HEK293T (cell line): ENCODE measurements around the gene PLEKHA4.
"Not testable (repeated sequence)": the region's sequence is repeated elsewhere in the genome, so short reads cannot be mapped to it uniquely, and the experiment has no call there.

Experiments
- CTCF ChIA-PET: fragments of 350-600 bp; formaldehyde crosslinking; extraction: SDS; loops from one replicate; lab custom pipeline; 2021; ENCODE audit warnings: antibody characterized with exemption, inconsistent platforms; lab: Yijun Ruan, JAX
- POLR2A ChIA-PET: fragments of 350-600 bp; formaldehyde crosslinking; extraction: SDS; loops from one replicate; lab custom pipeline; 2020; ENCODE audit warnings: antibody characterized with exemption, inconsistent platforms; lab: Yijun Ruan, JAX
- DNase-seq: peaks from one replicate; pipeline ENCODE4 v3.0.0; 2012; ENCODE audit warnings: mixed read lengths; ENCODE audit errors: extremely low spot score
- ARNT ChIP-seq: fragments of 450-650 bp; IDR thresholded peaks from 2 replicates; pipeline ENCODE4 v1.6.1; 2017; ENCODE audit warnings: mild to moderate bottlenecking
- BHLHE40 ChIP-seq: fragments of 450-650 bp; IDR thresholded peaks from 2 replicates; pipeline ENCODE4 v1.6.1; 2016; ENCODE audit warnings: mild to moderate bottlenecking, moderate library complexity, borderline replicate concordance
- CTBP1 ChIP-seq: fragments of 450-650 bp; IDR thresholded peaks from 2 replicates; pipeline ENCODE4 v1.6.1; 2016; ENCODE audit warnings: borderline replicate concordance
- ELF4 ChIP-seq: fragments of 450-650 bp; IDR thresholded peaks from 2 replicates; pipeline ENCODE4 v1.6.1; 2017; ENCODE audit warnings: antibody characterized with exemption
- FOXA1 ChIP-seq: fragments of 450-650 bp; IDR thresholded peaks from 2 replicates; pipeline ENCODE4 v1.6.1; 2016; ENCODE audit warnings: mild to moderate bottlenecking
- FOXK2 ChIP-seq: fragments of 450-650 bp; IDR thresholded peaks from 2 replicates; pipeline ENCODE4 v1.6.1; 2016; ENCODE audit warnings: mild to moderate bottlenecking
- FOXM1 ChIP-seq: fragments of 450-650 bp; IDR thresholded peaks from 2 replicates; pipeline ENCODE4 v1.6.1; 2017; ENCODE audit warnings: mild to moderate bottlenecking, borderline replicate concordance
- HDGF ChIP-seq: fragments of 450-650 bp; IDR thresholded peaks from 2 replicates; pipeline ENCODE4 v1.6.1; 2017; ENCODE audit warnings: antibody characterized with exemption, borderline replicate concordance
- L3MBTL2 ChIP-seq: fragments of 450-650 bp; conservative IDR thresholded peaks from 2 replicates; pipeline ENCODE4 v1.6.1; 2016; ENCODE audit warnings: mild to moderate bottlenecking
- LEF1 ChIP-seq: fragments of 450-650 bp; IDR thresholded peaks from 2 replicates; pipeline ENCODE4 v1.6.1; 2017; ENCODE audit warnings: mild to moderate bottlenecking, borderline replicate concordance
- NFRKB ChIP-seq: fragments of 450-650 bp; IDR thresholded peaks from 2 replicates; pipeline ENCODE4 v1.6.1; 2016; ENCODE audit warnings: mild to moderate bottlenecking, moderate library complexity
- PKNOX1 ChIP-seq: fragments of 450-650 bp; IDR thresholded peaks from 2 replicates; pipeline ENCODE4 v1.6.1; 2016
- SP1 ChIP-seq: fragments of 450-650 bp; IDR thresholded peaks from 2 replicates; pipeline ENCODE4 v1.6.1; 2017
- SUZ12 ChIP-seq: fragments of 450-650 bp; IDR thresholded peaks from 2 replicates; pipeline ENCODE4 v1.6.1; 2016; ENCODE audit warnings: mild to moderate bottlenecking
- TARDBP ChIP-seq: fragments of 450-650 bp; IDR thresholded peaks from 2 replicates; pipeline ENCODE4 v1.6.1; 2016
- ZNF384 ChIP-seq: fragments of 450-650 bp; IDR thresholded peaks from 2 replicates; pipeline ENCODE4 v1.6.1; 2016

The PLEKHA4 gene

GRCh38 chr19:48872182-48872883, 3.9 kb upstream of the PLEKHA4 start, which contains the start of gene PPP1R15A:
TSS of gene PPP1R15A (plus strand) at chr19:48872421. CDS start at chr19:48873234, 813 bp downstream.
- peak; percentile 98 for TF ChIP-seq PKNOX1
- no peak for TF ChIP-seq ZNF384
- TF ChIP-seq NFRKB: no peak
- TF ChIP-seq ELF4: peak; percentile 66
- no peak for TF ChIP-seq ARNT
- TF ChIP-seq FOXM1: no peak
- TF ChIP-seq LEF1: no peak
- no peak for TF ChIP-seq L3MBTL2
- TF ChIP-seq SUZ12: no peak
- no peak for TF ChIP-seq FOXA1
- ChIA-PET POLR2A (interaction anchor here (0.6 to 6.1 kb wide), 41 partner anchors 9 to 253 kb away, joined by 3 to 40 read pairs (median 4); partner anchors contain the start of genes BAX, BCAT2, CA11 and DHDH), CTCF (no interaction called here)
- peak; percentile 98 for DNase-seq

- TF ChIP-seq L3MBTL2: peak; percentile 45; the same call in 1 of the 2 replicates
- POLR2A ChIA-PET: interaction anchor here (0.6 to 6.1 kb wide), 33 partner anchors 9 to 226 kb away, joined by 3 to 40 read pairs (median 4); partner anchors contain the start of genes BAX, CA11, DHDH and FTL
- CTCF ChIA-PET, DNase-seq: not testable (repeated sequence)
Observed at GRCh38 chr19:48871471-48872181, 3.2 kb upstream of the PLEKHA4 start.

GRCh38 chr19:48870048-48870447, 1.6 kb upstream of the PLEKHA4 start:
- ChIA-PET POLR2A (no interaction called here), CTCF (no interaction called here)
- no peak for DNase-seq
- TF ChIP-seq PKNOX1 (no peak), NFRKB (no peak), HDGF (no peak), L3MBTL2 (no peak), ARNT (no peak), SUZ12 (no peak), FOXA1 (no peak), LEF1 (no peak), BHLHE40 (no peak), SP1 (no peak), FOXM1 (no peak), ZNF384 (no peak), FOXK2 (no peak), CTBP1 (no peak), ELF4 (no peak), TARDBP (no peak)

GRCh38 chr19:48867746-48868113, 687 bp downstream of the PLEKHA4 start:
- no peak for DNase-seq
- TF ChIP-seq SUZ12: no peak
- no peak for TF ChIP-seq TARDBP
- TF ChIP-seq L3MBTL2: no peak
- no peak for TF ChIP-seq NFRKB
- no peak for TF ChIP-seq CTBP1
- no peak for TF ChIP-seq FOXM1
- TF ChIP-seq ZNF384: no peak
- TF ChIP-seq LEF1: no peak
- TF ChIP-seq BHLHE40: no peak
- TF ChIP-seq FOXA1: no peak
- POLR2A ChIA-PET: interaction anchor here (0.7 kb wide), 1 partner anchor 249 kb away, joined by 4 read pairs; the partner anchor contains the start of genes RPL18 and SPHK2
- CTCF ChIA-PET: no interaction called here

GRCh38 chr19:48867123-48867745, 1.2 kb downstream of the PLEKHA4 start:
- TF ChIP-seq HDGF (no peak), NFRKB (no peak), TARDBP (no peak), CTBP1 (no peak), SP1 (no peak), PKNOX1 (no peak), ARNT (no peak), ELF4 (no peak), BHLHE40 (no peak)
- no peak for DNase-seq
- POLR2A ChIA-PET: no interaction called here
- CTCF ChIA-PET: interaction anchor here (0.9 kb wide), 1 partner anchor 11 kb away, joined by 5 read pairs; no protein-coding TSS in a partner anchor

- POLR2A ChIA-PET: no interaction called here
- no peak for DNase-seq
- CTCF ChIA-PET: interaction anchor here (0.9 kb wide), 1 partner anchor 10 kb away, joined by 5 read pairs; no protein-coding TSS in a partner anchor
- TF ChIP-seq FOXM1: no peak
- no peak for TF ChIP-seq SP1
- TF ChIP-seq TARDBP: no peak
- TF ChIP-seq ELF4: no peak
Observed at GRCh38 chr19:48866692-48867091, 1.7 kb downstream of the PLEKHA4 start.
